Activated CD8-positive, alpha-beta T cell treated with anti-CD3 and anti-CD28 coated beads for 36 hours (primary cell): ENCODE data around the gene TSC2. TPM values are rescaled to one million over a fixed set of nuclear protein-coding genes. Genes with fewer than 3 reads are reported as not detected.
A peak's percentile ranks its signal among the peaks of the same experiment; 100 is the strongest.
"Not testable (repeated sequence)": the region's sequence is repeated elsewhere in the genome, so short reads cannot be mapped to it uniquely, and the experiment has no call there.

Experiments
- ATAC-seq: fragments of 200-7000 bp; cut with Tn5 transposase; one replicate; pipeline ENCODE4 v1.10.0; 2021; ENCODE audit warnings: mild to moderate bottlenecking, moderate library complexity
- CTCF ChIA-PET: fragments of 350-600 bp; sonication (Branson Sonifier 250); formaldehyde crosslinking; loops from one replicate; lab custom pipeline; 2021; ENCODE audit warnings: antibody characterized with exemption; lab: Charles Lee
- POLR2A ChIA-PET: fragments of 350-600 bp; sonication (Branson Sonifier 250); formaldehyde crosslinking; loops from one replicate; lab custom pipeline; 2021; ENCODE audit warnings: antibody characterized with exemption; lab: Charles Lee
- DNase-seq: peaks from one replicate; pipeline ENCODE4 v3.0.0-alpha.2; 2020
- H3K27ac Mint-ChIP-seq: one replicate; pipeline ENCODE4 v1.8.0; 2021; ENCODE audit warnings: mild to moderate bottlenecking, mixed read lengths
- H3K27me3 Mint-ChIP-seq: one replicate; pipeline ENCODE4 v1.8.0; 2021; ENCODE audit warnings: mixed read lengths
- H3K36me3 Mint-ChIP-seq: one replicate; pipeline ENCODE4 v1.8.0; 2021; ENCODE audit warnings: low read depth, mixed read lengths
- H3K4me1 Mint-ChIP-seq: one replicate; pipeline ENCODE4 v1.8.0; 2021; ENCODE audit warnings: low read depth, mixed read lengths
- H3K4me3 Mint-ChIP-seq: one replicate; pipeline ENCODE4 v1.8.0; 2021; ENCODE audit warnings: mild to moderate bottlenecking, moderate library complexity, mixed read lengths
- H3K9me3 Mint-ChIP-seq: one replicate; pipeline ENCODE4 v1.8.0; 2021; ENCODE audit warnings: mixed read lengths
- CTCF ChIP-seq: fragments of 200-600 bp; IDR thresholded peaks from one replicate; pipeline ENCODE4 v1.8.0; 2022; ENCODE audit warnings: antibody characterized with exemption, mild to moderate bottlenecking
- intact Hi-C: fragments of 100-400 bp; cut with micrococcal nuclease; formaldehyde crosslinking; loops from one replicate; pipeline ENCODE4 v1.10.0; 2022
- total RNA-seq, 2 experiments: library from RNA; stranded (reverse); gene quantifications; one replicate each; pipeline ENCODE4 v1.2.3, GENCODE V29; 2021

TSC2 gene
- total RNA-seq, 2 experiments from 2014 or later: 54.4 to 57.3 TPM

- POLR2A ChIA-PET: interaction anchor here (0.9 kb wide), 1 partner anchor 39 kb away, joined by 3 read pairs; no protein-coding TSS in a partner anchor
- H3K36me3 Mint-ChIP-seq, H3K27me3 Mint-ChIP-seq, ATAC-seq, H3K4me1 Mint-ChIP-seq, intact Hi-C loops, H3K9me3 Mint-ChIP-seq, H3K27ac Mint-ChIP-seq, DNase-seq, H3K4me3 Mint-ChIP-seq, CTCF ChIA-PET: not testable (repeated sequence)
Observed at GRCh38 chr16:2114885-2115590, 67.3 kb downstream of the TSC2 start.

- POLR2A ChIA-PET: interaction anchor here (0.9 kb wide), 1 partner anchor 39 kb away, joined by 3 read pairs; no protein-coding TSS in a partner anchor
- H3K36me3 Mint-ChIP-seq: no peaks in the 10 kb centered on the region
- TF ChIP-seq CTCF: no peak
- ATAC-seq (no peak), DNase-seq (no peak)
- H3K27ac Mint-ChIP-seq: no peak overlapping the region
- H3K4me1 Mint-ChIP-seq: no peaks in the 10 kb centered on the region
- H3K9me3 Mint-ChIP-seq: no peaks in the 10 kb centered on the region
- CTCF ChIA-PET: no interaction called here
- no peaks in the 10 kb centered on the region for H3K27me3 Mint-ChIP-seq
- no peak overlapping the region for H3K4me3 Mint-ChIP-seq
- intact Hi-C loops: no loop called here
Observed at GRCh38 chr16:2115591-2115973, 67.8 kb downstream of the TSC2 start.

GRCh38 chr16:2116428-2116827, 68.6 kb downstream of the TSC2 start:
- CTCF ChIA-PET, intact Hi-C loops, DNase-seq, H3K4me1 Mint-ChIP-seq, ATAC-seq, H3K27ac Mint-ChIP-seq, H3K27me3 Mint-ChIP-seq, H3K4me3 Mint-ChIP-seq, POLR2A ChIA-PET, H3K36me3 Mint-ChIP-seq, H3K9me3 Mint-ChIP-seq: not testable (repeated sequence)

GRCh38 chr16:2117341-2117740, 69.6 kb downstream of the TSC2 start:
- H3K4me3 Mint-ChIP-seq, POLR2A ChIA-PET, CTCF ChIA-PET, H3K27ac Mint-ChIP-seq, H3K9me3 Mint-ChIP-seq, ATAC-seq, H3K4me1 Mint-ChIP-seq, H3K27me3 Mint-ChIP-seq, DNase-seq, H3K36me3 Mint-ChIP-seq, intact Hi-C loops: not testable (repeated sequence)

- H3K27me3 Mint-ChIP-seq, H3K36me3 Mint-ChIP-seq, DNase-seq, CTCF ChIA-PET, H3K9me3 Mint-ChIP-seq, H3K4me1 Mint-ChIP-seq, intact Hi-C loops, H3K27ac Mint-ChIP-seq, ATAC-seq, POLR2A ChIA-PET, H3K4me3 Mint-ChIP-seq: not testable (repeated sequence)
Observed at GRCh38 chr16:2117960-2118722, 70.4 kb downstream of the TSC2 start.

- POLR2A ChIA-PET, H3K27ac Mint-ChIP-seq, H3K9me3 Mint-ChIP-seq, intact Hi-C loops, H3K36me3 Mint-ChIP-seq, H3K4me3 Mint-ChIP-seq, H3K4me1 Mint-ChIP-seq, H3K27me3 Mint-ChIP-seq: not testable (repeated sequence)
- CTCF ChIA-PET: interaction anchor here (0.6 to 1.7 kb wide), 4 partner anchors 19 to 99 kb away, joined by 3 to 5 read pairs (median 3); no protein-coding TSS in a partner anchor
- ATAC-seq (peak; percentile 83), DNase-seq (peak; percentile 52)
Observed at GRCh38 chr16:2121325-2121724, 73.5 kb downstream of the TSC2 start.

- Mint-ChIP-seq H3K9me3 (no peaks in the 10 kb centered on the region), H3K27me3 (no peaks in the 10 kb centered on the region), H3K4me1 (peaks cover 9% of the 10 kb centered on the region), H3K27ac (no peak overlapping the region), H3K4me3 (no peak overlapping the region), H3K36me3 (no peaks in the 10 kb centered on the region)
- intact Hi-C loops: no loop called here
- ChIA-PET POLR2A (no interaction called here), CTCF (interaction anchor here (1.0 to 1.7 kb wide), 3 partner anchors 19 to 99 kb away, joined by 3 to 5 read pairs (median 3); no protein-coding TSS in a partner anchor)
- no peak for TF ChIP-seq CTCF
- ATAC-seq: no peak
- DNase-seq: no peak
Observed at GRCh38 chr16:2121853-2122252, 74.1 kb downstream of the TSC2 start.
